PFSK-1 (cell line): ENCODE data around the gene SLC9A9.

Experiments
- SIN3A ChIP-seq: IDR thresholded peaks from 2 replicates; pipeline ENCODE4 v1.6.1; 2012; ENCODE audit warnings: mild to moderate bottlenecking, low read length, moderate library complexity, borderline replicate concordance; ENCODE audit not compliant: insufficient read depth
- TAF1 ChIP-seq: IDR thresholded peaks from 2 replicates; pipeline ENCODE4 v1.6.1; 2012; ENCODE audit warnings: low read length, control low read depth, borderline replicate concordance; ENCODE audit not compliant: insufficient read depth
- TF ChIP-seq, protein P1 (sequence below), 2 experiments: IDR thresholded peaks; 2 replicates each; pipeline versions ENCODE4 v1.6.1 to v1.8.0; 2011 to 2012; ENCODE audit warnings: low read depth in 2 of 2, low read length in 2 of 2, control low read depth in 1 of 2, inconsistent platforms in 1 of 2, mild to moderate bottlenecking in 1 of 2, moderate library complexity in 1 of 2; ENCODE audit not compliant: insufficient read depth in 1 of 2

DNA sequence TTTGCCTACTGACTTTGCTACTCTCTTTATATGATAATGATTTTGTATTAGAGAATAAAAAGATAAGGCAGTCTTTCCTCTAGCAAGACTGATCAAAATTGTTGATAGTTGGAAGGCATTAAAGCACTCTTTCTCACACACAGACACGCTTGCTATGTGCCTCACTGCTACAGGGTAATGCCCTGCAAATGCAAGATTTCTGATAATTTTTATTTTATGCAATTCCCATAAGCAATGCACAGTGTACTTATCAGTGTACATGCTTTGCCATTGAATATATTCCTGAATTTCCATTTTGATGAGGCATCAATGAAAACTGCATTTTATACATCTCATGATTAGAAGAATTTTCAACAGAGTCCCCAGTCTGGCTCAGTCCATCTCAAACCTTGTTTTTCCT lies 465.5 kb downstream of the SLC9A9 start:
- TF ChIP-seq TAF1 (no peak), SIN3A (no peak)
- TF ChIP-seq, protein P1, sequence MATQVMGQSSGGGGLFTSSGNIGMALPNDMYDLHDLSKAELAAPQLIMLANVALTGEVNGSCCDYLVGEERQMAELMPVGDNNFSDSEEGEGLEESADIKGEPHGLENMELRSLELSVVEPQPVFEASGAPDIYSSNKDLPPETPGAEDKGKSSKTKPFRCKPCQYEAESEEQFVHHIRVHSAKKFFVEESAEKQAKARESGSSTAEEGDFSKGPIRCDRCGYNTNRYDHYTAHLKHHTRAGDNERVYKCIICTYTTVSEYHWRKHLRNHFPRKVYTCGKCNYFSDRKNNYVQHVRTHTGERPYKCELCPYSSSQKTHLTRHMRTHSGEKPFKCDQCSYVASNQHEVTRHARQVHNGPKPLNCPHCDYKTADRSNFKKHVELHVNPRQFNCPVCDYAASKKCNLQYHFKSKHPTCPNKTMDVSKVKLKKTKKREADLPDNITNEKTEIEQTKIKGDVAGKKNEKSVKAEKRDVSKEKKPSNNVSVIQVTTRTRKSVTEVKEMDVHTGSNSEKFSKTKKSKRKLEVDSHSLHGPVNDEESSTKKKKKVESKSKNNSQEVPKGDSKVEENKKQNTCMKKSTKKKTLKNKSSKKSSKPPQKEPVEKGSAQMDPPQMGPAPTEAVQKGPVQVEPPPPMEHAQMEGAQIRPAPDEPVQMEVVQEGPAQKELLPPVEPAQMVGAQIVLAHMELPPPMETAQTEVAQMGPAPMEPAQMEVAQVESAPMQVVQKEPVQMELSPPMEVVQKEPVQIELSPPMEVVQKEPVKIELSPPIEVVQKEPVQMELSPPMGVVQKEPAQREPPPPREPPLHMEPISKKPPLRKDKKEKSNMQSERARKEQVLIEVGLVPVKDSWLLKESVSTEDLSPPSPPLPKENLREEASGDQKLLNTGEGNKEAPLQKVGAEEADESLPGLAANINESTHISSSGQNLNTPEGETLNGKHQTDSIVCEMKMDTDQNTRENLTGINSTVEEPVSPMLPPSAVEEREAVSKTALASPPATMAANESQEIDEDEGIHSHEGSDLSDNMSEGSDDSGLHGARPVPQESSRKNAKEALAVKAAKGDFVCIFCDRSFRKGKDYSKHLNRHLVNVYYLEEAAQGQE (IDR thresholded peaks at IDR 0.05; ENCODE audit: insufficient read depth in 1 of 2, low read depth in 2 of 2, low read length in 2 of 2) = no peak
